NCI-H2196 (cell line): ENCODE data around the gene AKR1D1.
"Not testable (repeated sequence)": the region's sequence is repeated elsewhere in the genome, so short reads cannot be mapped to it uniquely, and the experiment has no call there.

Experiments used
- DNase-seq: peaks from one replicate; lab custom pipeline; 2025; ENCODE audit not compliant: unreplicated experiment; lab: John Stamatoyannopoulos, UW

Gene AKR1D1

GRCh38 chr7:138076196-138076595 lies at the start of gene AKR1D1:
TSS of gene AKR1D1 (plus strand) at chr7:138076459. CDS start at chr7:138076519, 60 bp downstream.
- DNase-seq, result no peak

DNA sequence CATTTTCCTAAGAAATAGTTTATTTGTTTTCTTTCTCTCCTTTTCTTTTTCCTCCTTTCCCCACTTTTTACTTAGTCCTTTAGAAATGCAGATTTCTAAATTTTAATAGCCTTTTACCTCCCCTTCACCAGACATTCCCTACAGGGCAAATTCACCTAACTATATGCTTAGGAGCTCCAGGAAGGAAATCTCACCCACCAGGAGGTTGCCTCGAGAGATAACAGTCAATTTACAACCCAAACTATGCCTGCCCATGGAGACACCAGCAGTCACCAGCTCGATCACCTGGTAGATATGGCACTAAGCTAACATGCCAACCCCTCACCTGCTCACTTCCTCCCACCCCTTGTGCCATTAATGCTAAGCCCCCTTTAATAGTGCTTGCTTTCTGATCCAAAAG lies 49.2 kb upstream of the AKR1D1 start:
- no peak for DNase-seq

GRCh38 chr7:138029126-138029525 lies 47.1 kb upstream of the AKR1D1 start:
- DNase-seq, result no peak

DNA sequence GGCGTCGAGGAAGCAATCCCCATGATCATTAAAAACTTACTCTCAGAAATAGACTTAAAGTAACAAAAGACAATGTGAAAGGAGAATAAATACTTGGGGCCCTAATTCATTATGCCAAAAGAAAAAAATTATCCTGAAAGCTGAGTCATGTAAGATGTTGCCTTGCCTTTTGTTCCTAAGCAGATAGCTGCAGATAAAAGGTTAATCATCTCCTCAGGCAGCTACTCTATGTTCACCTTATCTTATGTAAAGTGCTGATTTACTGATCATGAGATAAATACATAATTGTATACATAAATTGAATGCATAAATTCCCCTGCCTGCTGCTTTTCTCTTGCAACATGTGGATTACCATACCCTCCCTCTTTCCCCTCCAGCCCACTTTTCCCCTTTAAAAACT lies 46.3 kb upstream of the AKR1D1 start:
- DNase-seq, result no peak

GRCh38 chr7:138030679-138031351 lies 45.4 kb upstream of the AKR1D1 start:
- no peak for DNase-seq

DNA sequence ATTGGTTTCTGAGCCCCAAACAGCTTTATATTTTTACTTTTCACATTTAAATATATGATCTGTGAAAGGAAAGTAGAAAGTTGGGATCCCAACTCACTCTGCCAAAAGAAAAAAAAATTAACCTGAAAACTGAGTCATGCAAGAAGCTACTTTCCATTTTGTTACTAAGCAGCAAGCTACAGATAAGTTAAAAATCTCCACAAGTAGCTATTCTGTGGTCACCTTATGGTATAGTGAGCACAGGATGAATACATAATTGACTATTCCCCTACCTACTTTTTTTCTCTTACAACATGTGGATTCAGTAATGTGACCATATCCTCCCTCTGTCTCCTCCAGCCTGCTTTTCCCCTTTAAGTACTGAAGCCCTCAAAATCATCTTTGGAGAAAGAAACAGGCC lies 44.1 kb upstream of the AKR1D1 start:
- no peak for DNase-seq

GRCh38 chr7:138032770-138033169 lies 43.5 kb upstream of the AKR1D1 start:
- DNase-seq, result no peak

GRCh38 chr7:138033241-138033640 lies 43.0 kb upstream of the AKR1D1 start:
- DNase-seq, result no peak

DNA sequence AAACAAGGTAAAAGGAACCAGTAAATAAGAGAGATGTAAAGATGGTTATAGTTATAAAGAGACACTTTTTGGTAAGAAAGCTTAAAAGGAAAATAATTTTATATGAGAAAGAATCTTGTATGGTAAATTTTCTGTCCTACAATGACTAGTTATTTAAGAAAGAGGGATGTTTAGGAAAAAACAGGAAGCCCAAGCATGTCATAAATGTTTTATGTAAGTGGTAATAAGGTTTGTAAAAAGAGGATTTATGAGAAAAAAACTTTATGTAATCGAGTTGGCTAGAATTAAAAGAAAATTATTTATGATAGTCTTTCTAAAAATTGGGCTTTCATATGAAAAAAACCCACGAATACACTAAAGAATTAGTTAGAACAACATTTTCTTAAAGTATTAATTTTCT lies 40.1 kb upstream of the AKR1D1 start:
- no peak for DNase-seq

DNA sequence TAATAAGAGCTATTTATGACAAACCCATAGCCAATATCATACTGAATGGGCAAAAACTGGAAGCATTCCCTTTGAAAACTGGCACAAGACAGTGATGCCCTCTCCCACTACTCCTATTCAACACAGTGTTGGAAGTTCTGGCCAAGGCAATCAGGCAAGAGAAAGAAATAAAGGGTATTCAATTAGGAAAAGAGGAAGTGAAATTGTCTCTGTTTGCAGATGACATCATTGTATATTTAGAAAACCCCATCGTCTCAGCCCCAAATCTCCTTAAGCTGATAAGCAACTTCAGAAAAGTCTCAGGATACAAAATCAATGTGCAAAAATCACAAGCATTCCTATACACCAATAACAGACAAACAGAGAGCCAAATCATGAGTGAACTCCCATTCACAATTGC lies 36.2 kb upstream of the AKR1D1 start:
- not testable (repeated sequence) for DNase-seq

- no peak for DNase-seq
These were observed 31.4 kb upstream of the AKR1D1 start for GRCh38 chr7:138044897-138045296.

GRCh38 chr7:138047907-138048306 lies 28.4 kb upstream of the AKR1D1 start:
- DNase-seq, result no peak

DNA sequence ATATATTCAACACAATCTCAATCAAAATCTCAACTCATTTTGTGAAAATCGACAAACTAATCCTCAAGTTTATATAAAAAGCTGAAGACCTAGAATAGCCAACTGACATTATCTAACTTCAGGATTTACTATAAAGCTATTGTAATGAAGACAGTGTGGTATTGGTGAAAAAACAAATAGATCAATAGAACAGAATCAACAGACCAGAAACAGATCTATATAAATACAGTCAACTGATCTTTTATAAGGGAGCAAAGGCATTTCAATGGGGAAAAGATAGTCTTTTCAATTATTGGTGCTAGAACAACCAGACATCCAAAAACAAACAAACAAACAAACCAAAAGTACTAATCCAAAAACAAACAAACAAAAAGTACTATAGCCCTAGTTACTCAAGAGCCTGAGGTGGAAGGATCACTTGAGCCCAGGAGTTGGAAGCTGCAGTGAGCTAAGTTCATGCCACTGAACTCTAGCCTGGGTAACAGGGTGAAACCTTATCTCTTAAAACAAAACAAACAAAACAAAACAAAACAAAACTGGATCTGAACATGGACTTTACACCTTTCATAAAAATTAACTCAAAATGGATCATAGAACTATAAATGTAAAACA lies 26.6 kb upstream of the AKR1D1 start:
- DNase-seq, result no peak

DNA sequence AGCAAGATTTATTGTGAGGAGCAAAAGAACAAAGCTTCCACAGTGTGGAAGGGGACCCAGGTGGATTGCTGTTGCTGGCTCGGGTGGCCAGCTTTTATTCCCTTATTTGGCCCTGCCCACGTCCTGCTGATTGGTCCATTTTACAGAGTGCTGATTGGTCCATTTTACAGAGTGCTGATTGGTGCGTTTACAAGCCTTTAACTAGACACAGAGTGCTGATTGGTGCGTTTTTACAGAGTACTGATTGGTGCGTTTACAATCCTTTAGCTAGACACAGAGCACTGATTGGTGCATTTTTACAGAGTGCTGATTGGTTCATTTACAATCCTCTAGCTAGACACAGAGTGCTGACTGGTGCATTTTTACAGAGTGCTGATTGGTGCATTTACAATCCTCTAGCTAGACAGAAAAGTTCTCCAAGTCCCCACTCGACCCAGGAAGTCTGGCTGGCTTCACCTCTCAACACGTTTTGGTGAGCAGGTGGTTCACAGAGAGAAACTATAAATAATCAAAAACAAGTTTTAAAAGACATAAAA lies 24.5 kb upstream of the AKR1D1 start:
- DNase-seq, result not testable (repeated sequence)

DNA sequence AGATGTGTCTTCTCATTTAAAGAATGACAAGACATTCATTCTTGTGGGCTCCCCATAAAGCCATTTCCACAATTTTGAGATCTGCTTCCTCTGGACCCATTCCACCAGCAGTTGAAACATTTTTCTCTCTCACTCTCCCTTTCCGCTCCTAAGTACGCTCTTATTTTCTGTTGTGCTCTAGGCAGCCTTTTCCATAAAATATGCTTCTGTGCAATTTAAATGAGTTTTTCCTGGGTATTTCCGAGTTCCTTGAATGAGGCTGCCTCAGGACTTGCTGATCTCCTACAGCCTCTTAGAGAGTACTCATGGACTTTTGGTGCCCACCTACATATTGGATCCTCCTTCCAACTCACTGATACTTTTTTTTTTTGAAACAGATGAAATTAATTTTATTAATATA lies 23.6 kb upstream of the AKR1D1 start:
- DNase-seq, result no peak

DNA sequence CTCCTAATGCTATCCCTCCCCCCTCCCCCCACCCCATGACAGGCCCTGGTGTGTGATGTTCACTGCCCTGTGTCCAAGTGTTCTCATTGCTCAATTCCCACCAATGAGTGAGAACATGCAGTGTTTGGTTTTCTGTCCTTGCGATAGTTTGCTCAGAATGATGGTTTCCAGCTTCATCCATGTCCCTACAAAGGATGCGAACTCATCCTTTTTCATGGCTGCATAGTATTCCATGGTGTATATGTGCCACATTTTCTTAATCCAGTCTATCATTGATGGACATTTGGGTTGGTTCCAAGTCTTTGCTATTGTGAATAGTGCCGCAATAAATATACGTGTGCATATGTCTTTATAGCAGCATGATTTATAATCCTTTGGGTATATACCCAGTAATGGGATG lies 20.6 kb upstream of the AKR1D1 start:
- not testable (repeated sequence) for DNase-seq

- DNase-seq, result no peak
These were observed 12.9 kb upstream of the AKR1D1 start for GRCh38 chr7:138063400-138063799.

GRCh38 chr7:138064856-138065357 lies 11.4 kb upstream of the AKR1D1 start:
- DNase-seq, result no peak

DNA sequence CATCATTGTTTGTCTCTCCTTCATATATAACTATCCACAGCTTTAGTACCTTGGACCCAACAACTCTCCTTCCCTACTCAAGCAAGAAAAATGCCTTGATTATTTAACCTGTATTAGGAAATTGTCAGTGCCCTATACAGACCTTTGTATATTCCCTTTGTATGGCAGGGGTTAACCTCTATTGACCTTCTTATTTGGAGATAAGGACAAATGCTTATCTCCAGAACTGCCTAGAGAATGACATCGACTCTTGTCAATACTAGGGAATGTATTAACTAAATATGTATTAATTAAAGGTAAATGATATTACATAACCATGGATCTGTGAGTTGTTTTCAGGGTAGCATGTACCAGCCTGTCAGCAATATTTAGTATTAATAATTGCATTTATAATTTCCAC lies 10.4 kb upstream of the AKR1D1 start:
- DNase-seq, result no peak

DNA sequence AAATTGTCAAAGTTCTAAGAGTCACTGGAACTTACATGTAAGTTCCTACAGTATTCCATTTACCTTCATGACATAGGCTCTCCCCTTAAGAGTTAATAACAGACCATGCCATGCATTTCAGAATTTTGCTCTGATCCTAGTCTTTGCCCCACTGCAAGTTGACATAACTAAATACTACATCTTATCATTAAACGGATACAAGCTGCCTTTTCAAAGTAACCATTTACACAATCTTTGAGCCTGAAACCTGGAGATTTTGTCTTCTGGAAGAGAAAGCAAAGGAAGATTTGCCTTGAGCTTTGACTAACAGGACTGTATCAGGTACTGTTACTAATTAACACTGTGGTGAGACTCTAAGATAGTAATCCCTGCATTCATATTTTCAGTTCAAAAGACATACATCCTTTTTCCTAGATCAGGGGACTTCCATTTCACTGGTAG lies 9.3 kb upstream of the AKR1D1 start:
- no peak for DNase-seq

- no peak for DNase-seq
These were observed 8.5 kb upstream of the AKR1D1 start for GRCh38 chr7:138067774-138068173.

DNA sequence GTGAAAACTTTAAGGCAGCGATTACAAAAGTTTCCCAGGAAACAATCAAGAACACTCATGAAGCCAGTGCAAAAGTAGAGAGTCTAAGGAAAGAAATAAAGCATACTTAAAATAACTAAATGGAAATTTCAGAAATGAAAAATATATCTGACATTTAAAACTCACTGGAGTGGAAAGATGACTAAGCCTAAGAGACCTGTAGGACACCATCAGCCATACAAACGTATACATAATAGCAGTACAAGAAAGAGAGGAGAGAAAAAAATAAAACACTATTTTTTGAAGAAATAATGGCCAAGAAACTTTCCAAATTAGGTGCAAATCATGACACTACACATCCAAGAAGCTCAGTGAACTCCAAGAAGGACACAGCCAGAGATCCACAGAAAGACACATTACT lies 5.4 kb upstream of the AKR1D1 start:
- no peak for DNase-seq
